Articular chondrocyte of knee joint (primary cell): ENCODE results near the gene IPO4. TPM values are rescaled to one million over a fixed set of nuclear protein-coding genes. Genes with fewer than 3 reads are reported as not detected.

Experiments
- small RNA-seq: library from RNA; depleted of rRNA; stranded (forward); fragments of <200 nt; gene quantifications from one replicate; pipeline ENCODE3, GENCODE V24; 2012
- total RNA-seq: library from RNA; depleted of rRNA; stranded (reverse); fragments of >200 nt; gene quantifications from 2 replicates; pipeline ENCODE4 v1.2.3, GENCODE V29; 2012

The IPO4 gene
- total RNA-seq, 1 donor: 33.1 TPM

Small RNA genes lying within 50 kb of the gene (small RNA-seq; reads per million reads assigned to genes)
- gene AL136295.4 (not detected), gene CHMP4A (not detected), gene IPO4 (not detected), gene IRF9 (not detected), gene MDP1 (not detected), gene RNA5SP383 (not detected)

Other genes starting within 250 kb of the IPO4 start
- 26.1 and 32.0 TPM in 2 replicates for gene DHRS4, start 235.0 kb downstream of the IPO4 start, total RNA-seq
- gene DHRS4L2, start 199.9 kb downstream of the IPO4 start, total RNA-seq: 9.3 and 12.0 TPM in 2 replicates
- gene CARMIL3, start 136.8 kb downstream of the IPO4 start, total RNA-seq: 0.22 and 0.52 TPM in 2 replicates
- gene CPNE6, start 117.3 kb downstream of the IPO4 start, total RNA-seq: under 0.01 TPM in 1 of 2 replicates, not detected in the other
- 26.2 and 33.6 TPM in 2 replicates for gene PCK2, start 94.5 kb downstream of the IPO4 start, total RNA-seq
- 53.7 and 56.6 TPM in 2 replicates for gene DCAF11, start 74.0 kb downstream of the IPO4 start, total RNA-seq
- gene NRL, start 73.9 kb downstream of the IPO4 start, total RNA-seq: 0.76 and 1.4 TPM in 2 replicates
- gene FITM1, start 58.2 kb downstream of the IPO4 start, total RNA-seq: 0.26 and 0.32 TPM in 2 replicates
- 104 and 119 TPM in 2 replicates for gene PSME1, start 52.6 kb downstream of the IPO4 start, total RNA-seq
- 9.5 and 11.9 TPM in 2 replicates for gene EMC9, start 47.2 kb downstream of the IPO4 start, total RNA-seq
- gene PSME2, start 42.2 kb downstream of the IPO4 start, total RNA-seq: 73.3 and 80.2 TPM in 2 replicates
- 28.9 and 37.8 TPM in 2 replicates for gene RNF31, start 41.3 kb downstream of the IPO4 start, total RNA-seq
- 76.1 and 78.0 TPM in 2 replicates for gene IRF9, start 27.6 kb downstream of the IPO4 start, total RNA-seq
- 1.3 and 1.8 TPM in 2 replicates for gene REC8, start 16.7 kb downstream of the IPO4 start, total RNA-seq
- 71.9 and 83.6 TPM in 2 replicates for gene TM9SF1, start 6.6 kb upstream of the IPO4 start, total RNA-seq
- 0.13 and 0.43 TPM in 2 replicates for gene TSSK4, start 16.9 kb upstream of the IPO4 start, total RNA-seq
- 35.3 and 35.8 TPM in 2 replicates for gene CHMP4A, start 24.7 kb upstream of the IPO4 start, total RNA-seq
- gene MDP1, start 27.2 kb upstream of the IPO4 start, total RNA-seq: 18.8 and 21.6 TPM in 2 replicates
- 104 and 115 TPM in 2 replicates for gene NEDD8, start 43.6 kb upstream of the IPO4 start, total RNA-seq
- 80.2 and 87.7 TPM in 2 replicates for gene GMPR2, start 44.1 kb upstream of the IPO4 start, total RNA-seq
- gene TINF2, start 53.8 kb upstream of the IPO4 start, total RNA-seq: 44.1 and 50.3 TPM in 2 replicates
- 1.1 and 1.6 TPM in 2 replicates for gene TGM1, start 74.4 kb upstream of the IPO4 start, total RNA-seq
- 14.9 and 17.9 TPM in 2 replicates for gene RABGGTA, start 82.8 kb upstream of the IPO4 start, total RNA-seq
- gene DHRS1, start 111.0 kb upstream of the IPO4 start, total RNA-seq: 11.9 and 12.6 TPM in 2 replicates
- 15.8 and 17.8 TPM in 2 replicates for gene NOP9, start 111.0 kb upstream of the IPO4 start, total RNA-seq
- 6.4 and 7.2 TPM in 2 replicates for gene CIDEB, start 119.2 kb upstream of the IPO4 start, total RNA-seq
- gene LTB4R2, start 121.3 kb upstream of the IPO4 start, total RNA-seq: 3.5 and 5.5 TPM in 2 replicates
- gene LTB4R, start 122.7 kb upstream of the IPO4 start, total RNA-seq: 1.9 and 2.4 TPM in 2 replicates
- gene ADCY4, start 146.3 kb upstream of the IPO4 start, total RNA-seq: 99.4 and 106 TPM in 2 replicates
- 180 and 256 TPM in 2 replicates for gene RIPK3, start 151.2 kb upstream of the IPO4 start, total RNA-seq
- 202 and 302 TPM in 2 replicates for gene NFATC4, start 179.4 kb upstream of the IPO4 start, total RNA-seq
- 14.0 and 14.4 TPM in 2 replicates for gene NYNRIN, start 210.2 kb upstream of the IPO4 start, total RNA-seq
- gene CBLN3, start 240.9 kb upstream of the IPO4 start, total RNA-seq: 6.1 and 7.5 TPM in 2 replicates
- 51.0 and 53.6 TPM in 2 replicates for gene KHNYN, start 241.1 kb upstream of the IPO4 start, total RNA-seq